Ovary (tissue), 9 donors: ENCODE results near the gene TRAK1. TPM values are rescaled to one million over a fixed set of nuclear protein-coding genes. Genes with fewer than 3 reads are reported as not detected.

Experiments
- DNase-seq, 5 donors: peaks; one replicate each; pipeline ENCODE4 v3.0.0-alpha.2; 2019 to 2020
- H3K27ac ChIP-seq, 2 donors: fragments of 200-600 bp; one replicate each; pipeline versions ENCODE4 v1.5.1 to v1.8.0; 2019 to 2022
- H3K27me3 ChIP-seq: fragments of 200-600 bp; one replicate; pipeline ENCODE4 v1.8.0; 2022
- H3K36me3 ChIP-seq: fragments of 200-600 bp; sonication (generic); one replicate; pipeline ENCODE4 v1.5.1; 2019
- H3K4me1 ChIP-seq: one replicate; pipeline ENCODE4 v1.8.1; 2013; ENCODE audit warnings: mild to moderate bottlenecking, moderate library complexity; ENCODE audit not compliant: insufficient read depth
- H3K4me3 ChIP-seq: fragments of 200-600 bp; sonication (generic); one replicate; pipeline ENCODE4 v1.5.1; 2017
- H3K9me3 ChIP-seq, 2 donors: fragments of 200-600 bp in 1 of 2; sonication (generic) in 1 of 2; one replicate each; pipeline versions ENCODE4 v1.5.1 to v1.8.1; 2013 to 2019; ENCODE audit warnings: mild to moderate bottlenecking in 1 of 2, moderate library complexity in 1 of 2
- EP300 ChIP-seq: sonication (generic); formaldehyde crosslinking; IDR thresholded peaks from one replicate; pipeline ENCODE4 v1.6.1; 2017; ENCODE audit warnings: antibody characterized with exemption
- POLR2A ChIP-seq: fragments of 450-650 bp; IDR thresholded peaks from one replicate; pipeline ENCODE4 v1.6.1; 2017; ENCODE audit warnings: antibody characterized with exemption, mild to moderate bottlenecking, moderate library complexity
- WGBS, 3 donors: extraction: QIAGEN DNeasy Blood & Tissue Kit in 1 of 3; methylation state at CpG; one replicate each; pipeline versions ENCODE4 v1.1.5 to v1.1.7; 2013 to 2017; 5-methylcytosine and 5-hydroxymethylcytosine counted together
- intact Hi-C, 4 donors: fragments of 100-400 bp; cut with DNase I; formaldehyde crosslinking; loops; one replicate each; pipeline versions ENCODE4 v1.11.0 to v1.15.1; 2022 to 2023
- polyA plus RNA-seq, 2 donors: library from polyadenylated mRNA; stranded (reverse); fragments of 200-250 nt in 1 of 2; fragments of 350-450 nt in 1 of 2; fragmentation: Illumina TruSeq in 1 of 2; extraction: RNeasy Lipid Tissue Mini Kit (QIAGEN cat#74804) in 1 of 2; gene quantifications; one replicate each; pipeline ENCODE4 v1.2.3, GENCODE V29; 2013 to 2014
- total RNA-seq, 7 donors: library from RNA; depleted of rRNA in 2 of 7; stranded (reverse); fragments of >200 nt in 2 of 7; fragmentation: NEBNext Ultra II Directional in 3 of 7; extraction: Animal tissue kit (Norgen Biotek cat#: 25700) in 3 of 7; gene quantifications; one replicate each; pipeline versions ENCODE4 v1.1.0 to v1.2.4, GENCODE V29; 2016 to 2023
- TF ChIP-seq, protein P1 (sequence below), 3 donors: fragments of 450-650 bp in 2 of 3; fragments of 200-600 bp in 1 of 3; IDR thresholded peaks; one replicate each; pipeline versions ENCODE4 v1.5.1 to v1.8.0; 2016 to 2022; ENCODE audit warnings: antibody characterized with exemption in 3 of 3, mild to moderate bottlenecking in 1 of 3
- donor health status: DM: no; HTN: no; CAD: no; lungs with moderate emphysema.
- donor health status: DM: no; HTN: no; CAD: no.
- donor health status: Bipolar disorder and iron deficiency.
- donor health status: DM: yes; HTN: yes; CAD: no.
- donor health status: DM: no; HTN: no; CAD: no.
- donor health status: DM: yes; HTN: yes; CAD: no.

The TRAK1 gene
- total and polyA plus RNA-seq, 9 donors, result 7.1 to 17.7 (median 14.9) TPM

DNA sequence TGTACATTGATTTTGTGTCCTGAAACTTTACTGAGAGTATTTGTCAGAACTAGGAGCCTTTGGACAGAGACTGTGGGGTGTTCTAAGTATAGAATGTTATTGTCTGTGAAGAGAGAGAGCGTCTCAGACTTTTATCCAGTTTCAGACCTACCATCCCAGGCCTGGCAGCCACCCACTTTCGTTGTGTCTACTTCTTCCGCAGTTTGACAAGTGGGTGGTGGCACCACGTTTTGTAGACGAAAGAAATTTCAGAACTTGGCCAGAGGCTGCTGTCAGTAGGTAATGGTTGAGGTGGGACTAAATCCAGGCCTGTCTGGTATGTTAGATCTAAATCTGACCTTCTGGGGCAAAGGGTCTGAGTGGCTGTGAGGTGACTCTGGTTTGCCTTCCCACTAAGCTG lies 13.4 kb upstream of the TRAK1 start:
- WGBS, 3 donors, result 70 to 78% (median 72%) methylated on average over 5 of the region's 5 CpGs
- Histone ChIP-seq H3K9me3 (no peaks in the 10 kb centered on the region), H3K4me1 (peaks cover 15% of the 10 kb centered on the region), H3K27me3 (no peaks in the 10 kb centered on the region), H3K4me3 (no peak overlapping the region), H3K27ac (no peak overlapping the region), H3K36me3 (no peaks in the 10 kb centered on the region)
- no peak for TF ChIP-seq EP300
- TF ChIP-seq, protein P1, sequence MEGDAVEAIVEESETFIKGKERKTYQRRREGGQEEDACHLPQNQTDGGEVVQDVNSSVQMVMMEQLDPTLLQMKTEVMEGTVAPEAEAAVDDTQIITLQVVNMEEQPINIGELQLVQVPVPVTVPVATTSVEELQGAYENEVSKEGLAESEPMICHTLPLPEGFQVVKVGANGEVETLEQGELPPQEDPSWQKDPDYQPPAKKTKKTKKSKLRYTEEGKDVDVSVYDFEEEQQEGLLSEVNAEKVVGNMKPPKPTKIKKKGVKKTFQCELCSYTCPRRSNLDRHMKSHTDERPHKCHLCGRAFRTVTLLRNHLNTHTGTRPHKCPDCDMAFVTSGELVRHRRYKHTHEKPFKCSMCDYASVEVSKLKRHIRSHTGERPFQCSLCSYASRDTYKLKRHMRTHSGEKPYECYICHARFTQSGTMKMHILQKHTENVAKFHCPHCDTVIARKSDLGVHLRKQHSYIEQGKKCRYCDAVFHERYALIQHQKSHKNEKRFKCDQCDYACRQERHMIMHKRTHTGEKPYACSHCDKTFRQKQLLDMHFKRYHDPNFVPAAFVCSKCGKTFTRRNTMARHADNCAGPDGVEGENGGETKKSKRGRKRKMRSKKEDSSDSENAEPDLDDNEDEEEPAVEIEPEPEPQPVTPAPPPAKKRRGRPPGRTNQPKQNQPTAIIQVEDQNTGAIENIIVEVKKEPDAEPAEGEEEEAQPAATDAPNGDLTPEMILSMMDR (IDR thresholded peaks at IDR 0.05), result no peak
- TF ChIP-seq POLR2A, result no peak
- no peak for DNase-seq
- intact Hi-C loops, result no loop called here

DNA sequence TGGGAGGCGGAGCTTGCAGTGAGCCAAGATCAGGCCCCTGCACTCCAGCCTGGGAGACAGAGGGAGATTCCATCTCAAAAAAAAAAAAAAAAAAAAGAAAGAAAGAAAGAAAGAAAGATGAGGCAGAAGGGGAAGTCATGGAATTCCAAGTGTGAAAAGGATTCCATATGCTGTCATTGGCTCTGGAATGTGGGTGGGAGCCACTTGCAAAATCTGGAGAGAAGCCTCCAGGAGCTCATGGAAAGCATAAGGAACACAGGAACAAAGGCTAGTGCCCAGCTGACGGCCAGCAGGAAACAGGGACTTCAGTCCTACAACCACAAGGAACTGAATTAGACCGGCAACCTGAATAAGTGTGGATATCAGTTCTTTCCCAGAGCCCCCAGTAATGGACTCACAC lies 12.5 kb upstream of the TRAK1 start:
- intact Hi-C loops, result no loop called here
- TF ChIP-seq, protein P1 (IDR thresholded peaks at IDR 0.05), result no peak
- TF ChIP-seq EP300 (no peak), POLR2A (no peak)
- H3K4me3 ChIP-seq, result no peak overlapping the region
- DNase-seq, result no peak
- WGBS, 3 donors, result 96 to 100% (median 99%) methylated on average over 3 of the region's 3 CpGs
- no peaks in the 10 kb centered on the region for H3K9me3 ChIP-seq
- no peaks in the 10 kb centered on the region for H3K27me3 ChIP-seq
- H3K36me3 ChIP-seq, result no peaks in the 10 kb centered on the region
- H3K27ac ChIP-seq, result no peak overlapping the region
- peaks cover 8% of the 10 kb centered on the region for H3K4me1 ChIP-seq

- H3K4me3 ChIP-seq, result no peak overlapping the region
- no peak for DNase-seq
- H3K4me1 ChIP-seq, result peaks cover 7% of the 10 kb centered on the region
- intact Hi-C loops, result no loop called here
- H3K27ac ChIP-seq, result no peak overlapping the region
- no peaks in the 10 kb centered on the region for H3K27me3 ChIP-seq
- WGBS, 3 donors, result 87 to 91% (median 88%) methylated on average over 13 of the region's 13 CpGs
- H3K36me3 ChIP-seq, result no peaks in the 10 kb centered on the region
- TF ChIP-seq, protein P1 (IDR thresholded peaks at IDR 0.05), result no peak
- TF ChIP-seq POLR2A (no peak), EP300 (no peak)
- no peaks in the 10 kb centered on the region for H3K9me3 ChIP-seq
These were observed 11.3 kb upstream of the TRAK1 start for GRCh38 chr3:42079701-42080452.

- Histone ChIP-seq H3K27ac (no peak overlapping the region), H3K4me3 (no peak overlapping the region), H3K36me3 (no peaks in the 10 kb centered on the region), H3K27me3 (no peaks in the 10 kb centered on the region), H3K9me3 (no peaks in the 10 kb centered on the region), H3K4me1 (peaks cover 7% of the 10 kb centered on the region)
- intact Hi-C loops, result no loop called here
- no peak for DNase-seq
- TF ChIP-seq POLR2A, result no peak
- TF ChIP-seq, protein P1 (IDR thresholded peaks at IDR 0.05), result no peak
- TF ChIP-seq EP300, result no peak
- 58 to 79% (median 69%) methylated on average over 1 of the region's 1 CpG for WGBS, 3 donors
These were observed 10.7 kb upstream of the TRAK1 start for GRCh38 chr3:42080453-42080872.
